IgD-negative memory B cell (primary cell): Measurements from ENCODE around the gene ZNF302. TPM values are rescaled to one million over a fixed set of nuclear protein-coding genes. Genes with fewer than 3 reads are reported as not detected.
"Not testable (repeated sequence)": the region's sequence is repeated elsewhere in the genome, so short reads cannot be mapped to it uniquely, and the experiment has no call there.

Source experiments
- H3K27ac Mint-ChIP-seq, 3 donors: one replicate each; pipeline ENCODE4 v1.8.0; 2020 to 2022; ENCODE audit warnings: mild to moderate bottlenecking in 3 of 3, mixed read lengths in 3 of 3, moderate library complexity in 1 of 3
- H3K27me3 Mint-ChIP-seq: one replicate; pipeline ENCODE4 v1.8.0; 2021; ENCODE audit warnings: mixed read lengths
- H3K36me3 Mint-ChIP-seq: one replicate; pipeline ENCODE4 v1.8.0; 2020; ENCODE audit warnings: mild to moderate bottlenecking, mixed read lengths
- H3K4me1 Mint-ChIP-seq, 3 donors: one replicate each; pipeline ENCODE4 v1.8.0; 2020 to 2022; ENCODE audit warnings: mixed read lengths in 3 of 3, mild to moderate bottlenecking in 1 of 3
- H3K4me3 Mint-ChIP-seq, 4 donors: one replicate each; pipeline ENCODE4 v1.8.0; 2020 to 2022; ENCODE audit warnings: mild to moderate bottlenecking in 4 of 4, mixed read lengths in 4 of 4, moderate library complexity in 3 of 4
- H3K9me3 Mint-ChIP-seq, 3 donors: one replicate each; pipeline ENCODE4 v1.8.0; 2020 to 2021; ENCODE audit warnings: mixed read lengths in 3 of 3, mild to moderate bottlenecking in 1 of 3
- polyA plus RNA-seq: library from polyadenylated mRNA; unstranded; fragments of 300-500 nt; fragmentation: Illumina TruSeq; gene quantifications from one replicate; pipeline ENCODE4 v1.2.3, GENCODE V29; 2021

Gene ZNF302
- polyA plus RNA-seq, 1 donor from 2014 or later, result 13.1 TPM

GRCh38 chr19:34666200-34666957, 11.1 kb upstream of the ZNF302 start:
- H3K4me1 Mint-ChIP-seq, result peaks cover 0 to 11% (median 9%) of the 10 kb centered on the region in 3 donors
- no peaks in the 10 kb centered on the region for H3K36me3 Mint-ChIP-seq
- peak overlapping the region in 1 of 3 donors; percentile 43 for H3K27ac Mint-ChIP-seq
- no peak overlapping the region for H3K4me3 Mint-ChIP-seq
- no peaks in the 10 kb centered on the region for H3K27me3 Mint-ChIP-seq
- peaks cover 0 to 5% (median 0%) of the 10 kb centered on the region in 3 donors for H3K9me3 Mint-ChIP-seq

GRCh38 chr19:34666958-34667265, 10.6 kb upstream of the ZNF302 start:
- Mint-ChIP-seq H3K4me3 (peak overlapping the region in 2 of 4 donors; percentile 75 to 84), H3K27ac (peak overlapping the region in 2 of 3 donors; percentile 16 to 80), H3K36me3 (no peaks in the 10 kb centered on the region), H3K9me3 (peaks cover 0 to 5% (median 0%) of the 10 kb centered on the region in 3 donors), H3K4me1 (peaks cover 0 to 11% (median 9%) of the 10 kb centered on the region in 3 donors), H3K27me3 (no peaks in the 10 kb centered on the region)

GRCh38 chr19:34667349-34668076, 10.0 kb upstream of the ZNF302 start:
- peak overlapping the region in 3 of 4 donors; percentile 55 to 69 (median 60) for H3K4me3 Mint-ChIP-seq
- no peaks in the 10 kb centered on the region for H3K36me3 Mint-ChIP-seq
- H3K27ac Mint-ChIP-seq, result peak overlapping the region in 1 of 3 donors; percentile 80
- peaks cover 0 to 11% (median 9%) of the 10 kb centered on the region in 3 donors for H3K4me1 Mint-ChIP-seq
- peaks cover 0 to 5% (median 1%) of the 10 kb centered on the region in 3 donors for H3K9me3 Mint-ChIP-seq
- H3K27me3 Mint-ChIP-seq, result no peaks in the 10 kb centered on the region

GRCh38 chr19:34668077-34668689, 9.3 kb upstream of the ZNF302 start:
- H3K27me3 Mint-ChIP-seq, H3K27ac Mint-ChIP-seq, H3K9me3 Mint-ChIP-seq, H3K36me3 Mint-ChIP-seq, H3K4me1 Mint-ChIP-seq: not testable (repeated sequence)
- H3K4me3 Mint-ChIP-seq, result peak overlapping the region in 2 of 4 donors; percentile 39 to 60

GRCh38 chr19:34668690-34669089, 8.8 kb upstream of the ZNF302 start:
- H3K4me1 Mint-ChIP-seq, H3K36me3 Mint-ChIP-seq, H3K9me3 Mint-ChIP-seq, H3K27me3 Mint-ChIP-seq, H3K27ac Mint-ChIP-seq: not testable (repeated sequence)
- H3K4me3 Mint-ChIP-seq, result peak overlapping the region in 1 of 4 donors; percentile 39

GRCh38 chr19:34669305-34669704, 8.2 kb upstream of the ZNF302 start:
- Mint-ChIP-seq H3K27ac (no peak overlapping the region), H3K27me3 (no peaks in the 10 kb centered on the region), H3K9me3 (peaks cover 0 to 3% (median 1%) of the 10 kb centered on the region in 3 donors), H3K4me3 (no peak overlapping the region), H3K36me3 (no peaks in the 10 kb centered on the region), H3K4me1 (peaks cover 0 to 3% (median 2%) of the 10 kb centered on the region in 3 donors)

- H3K4me1 Mint-ChIP-seq, result peaks cover 6 to 7% (median 7%) of the 10 kb centered on the region in 3 donors
- no peak overlapping the region for H3K27ac Mint-ChIP-seq
- peaks cover 2 to 5% (median 4%) of the 10 kb centered on the region in 3 donors for H3K9me3 Mint-ChIP-seq
- H3K4me3 Mint-ChIP-seq, result peak overlapping the region in 1 of 4 donors; percentile 24
- H3K36me3 Mint-ChIP-seq, result no peaks in the 10 kb centered on the region
- H3K27me3 Mint-ChIP-seq, result no peaks in the 10 kb centered on the region
These were observed 5.5 kb upstream of the ZNF302 start for GRCh38 chr19:34671972-34672371.

GRCh38 chr19:34673590-34673989, 3.9 kb upstream of the ZNF302 start:
- H3K27me3 Mint-ChIP-seq, result no peaks in the 10 kb centered on the region
- H3K4me1 Mint-ChIP-seq, result peaks cover 6 to 11% (median 9%) of the 10 kb centered on the region in 3 donors
- H3K36me3 Mint-ChIP-seq, result no peaks in the 10 kb centered on the region
- peaks cover 2 to 7% (median 4%) of the 10 kb centered on the region in 3 donors for H3K9me3 Mint-ChIP-seq
- H3K4me3 Mint-ChIP-seq, result peak overlapping the region in 1 of 4 donors; percentile 84
- H3K27ac Mint-ChIP-seq, result no peak overlapping the region

- peak overlapping the region in 3 of 4 donors; percentile 42 to 95 (median 68) for H3K4me3 Mint-ChIP-seq
- peaks cover 7% of the 10 kb centered on the region for H3K36me3 Mint-ChIP-seq
- peaks cover 11 to 20% (median 13%) of the 10 kb centered on the region in 3 donors for H3K4me1 Mint-ChIP-seq
- H3K9me3 Mint-ChIP-seq, result peaks cover 7 to 12% (median 7%) of the 10 kb centered on the region in 3 donors
- peak overlapping the region in 1 of 3 donors; percentile 37 for H3K27ac Mint-ChIP-seq
- H3K27me3 Mint-ChIP-seq, result no peaks in the 10 kb centered on the region
These were observed 2.2 kb upstream of the ZNF302 start for GRCh38 chr19:34675250-34675649.

- Mint-ChIP-seq H3K27me3 (no peaks in the 10 kb centered on the region), H3K4me1 (peaks cover 11 to 22% (median 13%) of the 10 kb centered on the region in 3 donors), H3K9me3 (peaks cover 7 to 12% (median 9%) of the 10 kb centered on the region in 3 donors), H3K36me3 (peaks cover 13% of the 10 kb centered on the region), H3K4me3 (peak overlapping the region in 2 of 4 donors; percentile 28 to 95), H3K27ac (peak overlapping the region in 1 of 3 donors; percentile 93)
These were observed 1.6 kb upstream of the ZNF302 start for GRCh38 chr19:34675919-34676318.

- Mint-ChIP-seq H3K27me3 (no peaks in the 10 kb centered on the region), H3K4me1 (peaks cover 11 to 22% (median 13%) of the 10 kb centered on the region in 3 donors), H3K4me3 (peak within 1 kb of the TSS; percentile 95 to 99 (median 98)), H3K36me3 (peaks cover 17% of the 10 kb centered on the region), H3K27ac (peak within 1 kb of the TSS; percentile 93 to 100 (median 99)), H3K9me3 (peaks cover 7 to 12% (median 9%) of the 10 kb centered on the region in 3 donors)
These were observed 637 bp upstream of the ZNF302 start, which contains the start of gene SCGB2B2 for GRCh38 chr19:34676697-34677385. SCGB2B2 (minus strand) TSS chr19:34677159; CDS start chr19:34594563, 82,596 bp downstream.

- Mint-ChIP-seq H3K4me1 (peaks cover 11 to 22% (median 13%) of the 10 kb centered on the region in 3 donors), H3K36me3 (peaks cover 24% of the 10 kb centered on the region), H3K27ac (peak overlapping the region; percentile 93 to 100 (median 99)), H3K4me3 (peak overlapping the region; percentile 95 to 99 (median 98)), H3K27me3 (no peaks in the 10 kb centered on the region), H3K9me3 (peaks cover 9 to 18% (median 12%) of the 10 kb centered on the region in 3 donors)
These were observed 571 bp downstream of the ZNF302 start for GRCh38 chr19:34678085-34678412.

- Mint-ChIP-seq H3K27me3 (no peaks in the 10 kb centered on the region), H3K4me1 (peaks cover 11 to 22% (median 13%) of the 10 kb centered on the region in 3 donors), H3K4me3 (peak overlapping the region; percentile 95 to 99 (median 98)), H3K36me3 (peaks cover 27% of the 10 kb centered on the region), H3K9me3 (peaks cover 8 to 20% (median 13%) of the 10 kb centered on the region in 3 donors), H3K27ac (peak overlapping the region; percentile 78 to 99 (median 93))
These were observed 943 bp downstream of the ZNF302 start for GRCh38 chr19:34678421-34678820.

- Mint-ChIP-seq H3K4me3 (no peak overlapping the region), H3K36me3 (peaks cover 31% of the 10 kb centered on the region), H3K4me1 (peaks cover 7 to 17% (median 8%) of the 10 kb centered on the region in 3 donors), H3K9me3 (peaks cover 16 to 37% (median 20%) of the 10 kb centered on the region in 3 donors), H3K27me3 (no peaks in the 10 kb centered on the region), H3K27ac (no peak overlapping the region)
These were observed 4.0 kb downstream of the ZNF302 start for GRCh38 chr19:34681478-34681877.
